HepG2 (cell line): Measurements from ENCODE around the gene CAMKMT. TPM values are rescaled to one million over a fixed set of nuclear protein-coding genes. Genes with fewer than 3 reads are reported as not detected.

ENCODE experiments used
- ATAC-seq: fragments of 200-7000 bp; cut with Tn5 transposase; 3 replicates; pipeline ENCODE4 v1.9.1; 2020; ENCODE audit warnings: mild to moderate bottlenecking, moderate library complexity
- BruUV-seq: library from RNA; stranded (reverse); fragments of 400-500 nt; replicated peaks from 2 replicates; lab custom pipeline; 2021; lab: Mats Ljungman, UMichigan
- CTCF ChIA-PET: fragments of 300-600 bp; formaldehyde crosslinking; extraction: SDS; loops from one replicate; lab custom pipeline; 2021; ENCODE audit warnings: low total read pairs, inconsistent platforms, low intra/inter-chr PET ratio; lab: Yijun Ruan, JAX
- POLR2A ChIA-PET: fragments of 350-600 bp; sonication (Branson Sonifier 250); formaldehyde crosslinking; loops from one replicate; lab custom pipeline; 2020; ENCODE audit warnings: antibody characterized with exemption, inconsistent platforms; lab: Yijun Ruan, JAX
- DNase-seq: peaks from one replicate; pipeline ENCODE4 v3.0.0-alpha.2; 2015; ENCODE audit warnings: low spot score
- FAIRE-seq: peaks from 3 replicates; lab custom pipeline; 2011; peaks lifted over from hg19 to GRCh38; lab: Jason Lieb, UNC
- H2AFZ ChIP-seq: one replicate; pipeline ENCODE4 v1.6.1; 2011; ENCODE audit warnings: low read length, inconsistent platforms
- H3K27ac ChIP-seq: fragments of 300-600 bp; 3 replicates; pipeline ENCODE4 v1.8.0; 2011; ENCODE audit warnings: mixed run types, mild to moderate bottlenecking, mixed read lengths, low read length, inconsistent platforms; ENCODE audit not compliant: insufficient read depth; ENCODE audit errors: extremely low read length
- H3K27me3 ChIP-seq, 2 experiments: fragments of 200-600 bp in 1 of 2; 2 replicates in 1 of 2; 3 replicates in 1 of 2; pipeline versions ENCODE4 v1.6.0 to v1.8.0; 2011; ENCODE audit warnings: low read length in 2 of 2, mild to moderate bottlenecking in 2 of 2, moderate library complexity in 2 of 2, inconsistent platforms in 1 of 2; ENCODE audit not compliant: insufficient read depth in 2 of 2, control insufficient read depth in 1 of 2
- H3K36me3 ChIP-seq, 2 experiments: fragments of 200-600 bp in 1 of 2; replicated peaks in 1 of 2; 2 replicates in 1 of 2; 3 replicates in 1 of 2; pipeline versions ENCODE4 v1.5.1 to v1.8.0; 2011; ENCODE audit warnings: low read length in 2 of 2, inconsistent platforms in 1 of 2; ENCODE audit not compliant: insufficient read depth in 2 of 2, control insufficient read depth in 1 of 2
- H3K4me1 ChIP-seq: 2 replicates; pipeline ENCODE4 v1.5.1; 2012; ENCODE audit warnings: low read length, inconsistent platforms; ENCODE audit not compliant: insufficient read depth
- H3K4me2 ChIP-seq: 2 replicates; pipeline ENCODE4 v1.6.0; 2011; ENCODE audit warnings: low read depth, low read length, inconsistent platforms
- H3K4me3 ChIP-seq, 3 experiments: fragments of 200-600 bp in 1 of 3; sonication (generic), shearing (Covaris generic) in 1 of 3; replicated peaks in 1 of 3; 2 replicates each; pipeline ENCODE4 v1.5.1; 2011 to 2016; ENCODE audit warnings: low read length in 3 of 3, inconsistent platforms in 2 of 3, low read depth in 2 of 3, mild to moderate bottlenecking in 2 of 3, control low read depth in 1 of 3, mixed read lengths in 1 of 3; ENCODE audit not compliant: insufficient read depth in 1 of 3
- H3K79me2 ChIP-seq: one replicate; pipeline ENCODE4 v1.6.1; 2011; ENCODE audit warnings: low read length, inconsistent platforms; ENCODE audit not compliant: insufficient read depth
- H3K9ac ChIP-seq: 2 replicates; pipeline ENCODE4 v1.6.0; 2011; ENCODE audit warnings: mild to moderate bottlenecking, low read depth, low read length, inconsistent platforms; ENCODE audit not compliant: insufficient read depth
- H3K9me3 ChIP-seq: 2 replicates; pipeline ENCODE4 v1.5.1; 2012; ENCODE audit warnings: mild to moderate bottlenecking, low read length
- H4K20me1 ChIP-seq: 2 replicates; pipeline ENCODE4 v1.6.0; 2011; ENCODE audit warnings: inconsistent platforms, mild to moderate bottlenecking, low read length, moderate library complexity; ENCODE audit not compliant: insufficient read depth
- CC2D1A ChIP-seq: sonication (generic); formaldehyde crosslinking; IDR thresholded peaks from 2 replicates; pipeline ENCODE4 v1.8.1; 2023; ENCODE audit warnings: mild to moderate bottlenecking, missing genetic modification reagents
- MEIS1 ChIP-seq: sonication (generic); formaldehyde crosslinking; IDR thresholded peaks from 2 replicates; pipeline ENCODE4 v1.9.0; 2021; ENCODE audit warnings: mild to moderate bottlenecking, missing genetic modification reagents, moderate library complexity, borderline replicate concordance
- RBM39 ChIP-seq: fragments of 200-400 bp; formaldehyde crosslinking; IDR thresholded peaks from one replicate; pipeline ENCODE4 v1.6.1; 2018; ENCODE audit warnings: antibody characterized with exemption, mild to moderate bottlenecking, low read depth, low read length; ENCODE audit not compliant: poor library complexity, severe bottlenecking
- RNF2 ChIP-seq: fragments of 450-650 bp; conservative IDR thresholded peaks from 2 replicates; pipeline ENCODE4 v1.6.1; 2016; ENCODE audit warnings: low read depth
- SMC3 ChIP-seq: IDR thresholded peaks from 2 replicates; pipeline ENCODE4 v1.6.1; 2011; ENCODE audit warnings: low read length, improper control_type of control experiment
- TEAD3 ChIP-seq: optimal IDR thresholded peaks from 2 replicates; pipeline ENCODE3; 2016; ENCODE audit warnings: borderline replicate concordance
- ZMYM4 ChIP-seq: sonication (generic); formaldehyde crosslinking; IDR thresholded peaks from 2 replicates; pipeline ENCODE4 v1.8.1; 2023; ENCODE audit warnings: mild to moderate bottlenecking, missing genetic modification reagents
- ZNF235 ChIP-seq: sonication (generic); formaldehyde crosslinking; IDR thresholded peaks from 2 replicates; pipeline ENCODE4 v1.8.1; 2023; ENCODE audit warnings: mild to moderate bottlenecking, missing genetic modification reagents, borderline replicate concordance
- ZNF431 ChIP-seq: sonication (generic); formaldehyde crosslinking; IDR thresholded peaks from 2 replicates; pipeline ENCODE4 v1.9.0; 2022; ENCODE audit warnings: missing genetic modification reagents, low read depth, mild to moderate bottlenecking, borderline replicate concordance
- whole genome bisulfite sequencing: methylation state at CpG from one replicate; pipeline ENCODE4 v1.1.6; 2017; ENCODE audit warnings: low lambda C conversion rate; 5-methylcytosine and 5-hydroxymethylcytosine counted together
- in situ Hi-C: cut with HindIII; loops from 2 replicates; pipeline ENCODE4 v1.10.0; 2017; ENCODE audit warnings: low pct_unique_long_range_greater_than_20kb; ENCODE audit not compliant: extremely low pct_ligation_motif_present
- intact Hi-C: fragments of 100-400 bp; cut with micrococcal nuclease; formaldehyde crosslinking; loops from one replicate; pipeline ENCODE4 v1.10.0; 2022; ENCODE audit not compliant: unreplicated experiment
- polyA plus RNA-seq, 8 experiments: library from polyadenylated mRNA; depleted of rRNA in 3 of 8; stranded (reverse) in 7 of 8; unstranded in 1 of 8; fragments of >200 nt; fragmentation: Illumina TruSeq in 4 of 8; extraction: Trizol in 4 of 8; gene quantifications; 2 replicates each; pipeline versions ENCODE4 v1.2.1 to v1.2.3, GENCODE V29; 2011 to 2016; ENCODE audit warnings: low read depth in 4 of 8, missing spikeins in 1 of 8, mixed read lengths in 1 of 8; ENCODE audit not compliant: insufficient read depth in 1 of 8
- total RNA-seq, 5 experiments: library from RNA; depleted of rRNA; stranded (reverse); fragments of >200 nt; fragmentation: Illumina TruSeq; extraction: Trizol; gene quantifications; 2 replicates each; pipeline ENCODE4 v1.2.3, GENCODE V29; 2016; ENCODE audit warnings: low read depth in 1 of 5
- TF ChIP-seq, protein P1 (sequence below), 2 experiments: sonication (generic) in 1 of 2; formaldehyde crosslinking in 1 of 2; IDR thresholded peaks; 2 replicates each; pipeline versions ENCODE4 v1.6.1 to v1.9.0; 2014 to 2022; ENCODE audit warnings: antibody characterized with exemption in 1 of 2, borderline replicate concordance in 1 of 2, inconsistent platforms in 1 of 2, low read depth in 1 of 2, missing genetic modification reagents in 1 of 2
- TF ChIP-seq, protein P2 (sequence below): sonication (generic); formaldehyde crosslinking; IDR thresholded peaks from 2 replicates; pipeline ENCODE4 v1.4.0; 2020; ENCODE audit warnings: mild to moderate bottlenecking, missing genetic modification reagents
- TF ChIP-seq, protein P3 (sequence below): sonication (generic); formaldehyde crosslinking; conservative IDR thresholded peaks from 2 replicates; pipeline ENCODE4 v1.4.0; 2020; ENCODE audit warnings: missing genetic modification reagents
- TF ChIP-seq, protein P4 (sequence below): sonication (generic); formaldehyde crosslinking; IDR thresholded peaks from 2 replicates; pipeline ENCODE4 v1.8.1; 2023; ENCODE audit warnings: missing genetic modification reagents, mild to moderate bottlenecking, borderline replicate concordance

Gene CAMKMT
- total and polyA plus RNA-seq, 2 of the 13 experiments (the other 11 are each of a cell fraction or from before 2014, with no cell fraction given) = 6.9 to 20.8 TPM

DNA sequence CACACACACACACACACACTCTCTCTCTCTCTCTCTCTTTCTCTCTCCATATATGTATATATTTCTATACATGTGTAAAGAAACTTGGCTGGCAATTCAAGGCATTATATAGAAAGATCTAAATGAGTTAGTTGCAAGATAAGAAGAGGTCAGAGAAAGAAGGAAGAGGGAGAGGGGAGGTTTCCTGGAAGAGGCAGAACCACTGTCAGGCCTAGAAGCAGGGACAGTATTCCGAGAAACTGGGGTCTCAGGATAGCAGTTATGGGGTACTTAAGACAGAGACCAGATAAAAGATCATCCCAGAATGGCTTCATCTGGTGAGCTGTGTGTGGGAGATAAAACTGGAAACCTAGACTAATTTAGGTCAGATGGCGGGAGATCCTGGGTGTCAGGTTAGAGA is 180.8 kb downstream of the CAMKMT start:
- in situ Hi-C loops = no loop called here
- Histone ChIP-seq H3K36me3 (no peaks in the 10 kb centered on the region), H3K9me3 (no peaks in the 10 kb centered on the region), H2AFZ (no peak overlapping the region), H3K4me2 (no peak overlapping the region), H3K4me1 (0 out of 2 replicates have a peak, but pooled peaks cover 7% of the 10 kb centered on the region), H3K27me3 (no peaks in the 10 kb centered on the region), H3K4me3 (no peak overlapping the region), H3K9ac (no peak overlapping the region), H4K20me1 (no peaks in the 10 kb centered on the region), H3K27ac (no peak overlapping the region), H3K79me2 (no peaks in the 10 kb centered on the region)
- FAIRE-seq = no peak
- WGBS = 99% methylated on average over 2 of the region's 2 CpGs
- TF ChIP-seq, protein P1, sequence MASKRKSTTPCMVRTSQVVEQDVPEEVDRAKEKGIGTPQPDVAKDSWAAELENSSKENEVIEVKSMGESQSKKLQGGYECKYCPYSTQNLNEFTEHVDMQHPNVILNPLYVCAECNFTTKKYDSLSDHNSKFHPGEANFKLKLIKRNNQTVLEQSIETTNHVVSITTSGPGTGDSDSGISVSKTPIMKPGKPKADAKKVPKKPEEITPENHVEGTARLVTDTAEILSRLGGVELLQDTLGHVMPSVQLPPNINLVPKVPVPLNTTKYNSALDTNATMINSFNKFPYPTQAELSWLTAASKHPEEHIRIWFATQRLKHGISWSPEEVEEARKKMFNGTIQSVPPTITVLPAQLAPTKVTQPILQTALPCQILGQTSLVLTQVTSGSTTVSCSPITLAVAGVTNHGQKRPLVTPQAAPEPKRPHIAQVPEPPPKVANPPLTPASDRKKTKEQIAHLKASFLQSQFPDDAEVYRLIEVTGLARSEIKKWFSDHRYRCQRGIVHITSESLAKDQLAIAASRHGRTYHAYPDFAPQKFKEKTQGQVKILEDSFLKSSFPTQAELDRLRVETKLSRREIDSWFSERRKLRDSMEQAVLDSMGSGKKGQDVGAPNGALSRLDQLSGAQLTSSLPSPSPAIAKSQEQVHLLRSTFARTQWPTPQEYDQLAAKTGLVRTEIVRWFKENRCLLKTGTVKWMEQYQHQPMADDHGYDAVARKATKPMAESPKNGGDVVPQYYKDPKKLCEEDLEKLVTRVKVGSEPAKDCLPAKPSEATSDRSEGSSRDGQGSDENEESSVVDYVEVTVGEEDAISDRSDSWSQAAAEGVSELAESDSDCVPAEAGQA (IDR thresholded peaks at IDR 0.05; ENCODE audit: low read depth) = no peak
- TF ChIP-seq, protein P1 (CRISPR knock-in tag; IDR thresholded peaks at IDR 0.05; ENCODE audit: borderline replicate concordance) = no peak
- TF ChIP-seq, protein P2, sequence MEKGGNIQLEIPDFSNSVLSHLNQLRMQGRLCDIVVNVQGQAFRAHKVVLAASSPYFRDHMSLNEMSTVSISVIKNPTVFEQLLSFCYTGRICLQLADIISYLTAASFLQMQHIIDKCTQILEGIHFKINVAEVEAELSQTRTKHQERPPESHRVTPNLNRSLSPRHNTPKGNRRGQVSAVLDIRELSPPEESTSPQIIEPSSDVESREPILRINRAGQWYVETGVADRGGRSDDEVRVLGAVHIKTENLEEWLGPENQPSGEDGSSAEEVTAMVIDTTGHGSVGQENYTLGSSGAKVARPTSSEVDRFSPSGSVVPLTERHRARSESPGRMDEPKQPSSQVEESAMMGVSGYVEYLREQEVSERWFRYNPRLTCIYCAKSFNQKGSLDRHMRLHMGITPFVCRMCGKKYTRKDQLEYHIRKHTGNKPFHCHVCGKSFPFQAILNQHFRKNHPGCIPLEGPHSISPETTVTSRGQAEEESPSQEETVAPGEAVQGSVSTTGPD (CRISPR knock-in tag) = no peak
- TF ChIP-seq RBM39 = no peak
- TF ChIP-seq ZNF431 (CRISPR knock-in tag) = no peak
- no peak for TF ChIP-seq ZMYM4
- TF ChIP-seq MEIS1 (CRISPR knock-in tag) = no peak
- no peak for TF ChIP-seq SMC3
- TF ChIP-seq, protein P3, sequence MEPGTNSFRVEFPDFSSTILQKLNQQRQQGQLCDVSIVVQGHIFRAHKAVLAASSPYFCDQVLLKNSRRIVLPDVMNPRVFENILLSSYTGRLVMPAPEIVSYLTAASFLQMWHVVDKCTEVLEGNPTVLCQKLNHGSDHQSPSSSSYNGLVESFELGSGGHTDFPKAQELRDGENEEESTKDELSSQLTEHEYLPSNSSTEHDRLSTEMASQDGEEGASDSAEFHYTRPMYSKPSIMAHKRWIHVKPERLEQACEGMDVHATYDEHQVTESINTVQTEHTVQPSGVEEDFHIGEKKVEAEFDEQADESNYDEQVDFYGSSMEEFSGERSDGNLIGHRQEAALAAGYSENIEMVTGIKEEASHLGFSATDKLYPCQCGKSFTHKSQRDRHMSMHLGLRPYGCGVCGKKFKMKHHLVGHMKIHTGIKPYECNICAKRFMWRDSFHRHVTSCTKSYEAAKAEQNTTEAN = no peak
- TF ChIP-seq RNF2 = no peak
- no peak for TF ChIP-seq TEAD3 (CRISPR knock-in tag)
- no peak for TF ChIP-seq ZNF235
- no peak for TF ChIP-seq CC2D1A
- TF ChIP-seq, protein P4, sequence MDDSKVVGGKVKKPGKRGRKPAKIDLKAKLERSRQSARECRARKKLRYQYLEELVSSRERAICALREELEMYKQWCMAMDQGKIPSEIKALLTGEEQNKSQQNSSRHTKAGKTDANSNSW = no peak
- no TSS peak for BruUV-seq
- ChIA-PET POLR2A (no interaction called here), CTCF (no interaction called here)
- intact Hi-C loops = no loop called here
- no peak for ATAC-seq
- DNase-seq = no peak
